WTC11 (cell line): Measurements from ENCODE around the gene CEP295NL. TPM values are rescaled to one million over a fixed set of nuclear protein-coding genes. Genes with fewer than 3 reads are reported as not detected.

Experiments used
- ATAC-seq: fragments of 200-7000 bp; cut with Tn5 transposase; 2 replicates; pipeline ENCODE4 v1.10.0; 2021; ENCODE audit warnings: mild to moderate bottlenecking, moderate library complexity
- CTCF ChIA-PET: fragments of 300-600 bp; sonication (Branson Sonifier 250); formaldehyde crosslinking; loops from one replicate; lab custom pipeline; 2021; ENCODE audit warnings: antibody characterized with exemption; lab: Charles Lee
- POLR2A ChIA-PET: fragments of 350-600 bp; sonication (Branson Sonifier 250); formaldehyde crosslinking; loops from one replicate; lab custom pipeline; 2021; ENCODE audit warnings: antibody characterized with exemption; lab: Charles Lee
- DNase-seq: peaks from one replicate; pipeline ENCODE4 v3.0.0; 2021; ENCODE audit warnings: low spot score
- H3K27ac Mint-ChIP-seq: 2 replicates; pipeline ENCODE4 v1.8.0; 2021; ENCODE audit warnings: mixed read lengths
- H3K27me3 Mint-ChIP-seq: 2 replicates; pipeline ENCODE4 v1.8.0; 2021; ENCODE audit warnings: low read depth, mild to moderate bottlenecking, moderate library complexity, mixed read lengths
- H3K36me3 Mint-ChIP-seq: 2 replicates; pipeline ENCODE4 v1.8.0; 2021; ENCODE audit warnings: mixed read lengths
- H3K4me1 Mint-ChIP-seq: 2 replicates; pipeline ENCODE4 v1.8.0; 2022; ENCODE audit warnings: mixed read lengths
- H3K4me3 Mint-ChIP-seq: 2 replicates; pipeline ENCODE4 v1.8.0; 2021; ENCODE audit warnings: mild to moderate bottlenecking, moderate library complexity, mixed read lengths
- H3K9me3 Mint-ChIP-seq: 2 replicates; pipeline ENCODE4 v1.8.0; 2021; ENCODE audit warnings: mixed read lengths
- ATF1 ChIP-seq: sonication (generic); formaldehyde crosslinking; IDR thresholded peaks from 2 replicates; pipeline ENCODE4 v1.8.1; 2023; ENCODE audit warnings: mild to moderate bottlenecking, moderate library complexity, missing genetic modification reagents
- ATF2 ChIP-seq: sonication (generic); formaldehyde crosslinking; IDR thresholded peaks from 2 replicates; pipeline ENCODE4 v1.8.1; 2022; ENCODE audit warnings: low read depth, missing genetic modification reagents, borderline replicate concordance
- CREB1 ChIP-seq: sonication (generic); formaldehyde crosslinking; IDR thresholded peaks from 2 replicates; pipeline ENCODE4 v1.8.0; 2023; ENCODE audit warnings: mild to moderate bottlenecking, missing genetic modification reagents
- CTCF ChIP-seq: fragments of 200-600 bp; IDR thresholded peaks from 2 replicates; pipeline ENCODE4 v1.8.0; 2022; ENCODE audit warnings: antibody characterized with exemption
- FOXP1 ChIP-seq: sonication (generic); formaldehyde crosslinking; IDR thresholded peaks from 2 replicates; pipeline ENCODE4 v1.8.0; 2022; ENCODE audit warnings: missing genetic modification reagents, mild to moderate bottlenecking, moderate library complexity, borderline replicate concordance
- GABPB1 ChIP-seq: sonication (generic); formaldehyde crosslinking; IDR thresholded peaks from 2 replicates; pipeline ENCODE4 v1.8.1; 2023; ENCODE audit warnings: mild to moderate bottlenecking, missing genetic modification reagents
- KAT7 ChIP-seq: sonication (generic); formaldehyde crosslinking; IDR thresholded peaks from 2 replicates; pipeline ENCODE4 v1.8.1; 2023; ENCODE audit warnings: missing genetic modification reagents, mild to moderate bottlenecking, borderline replicate concordance
- RORB ChIP-seq: fragments of 250-450 bp; sonication (Bioruptor Pico); IDR thresholded peaks from 2 replicates; pipeline ENCODE4 v1.9.0; 2021; ENCODE audit warnings: mild to moderate bottlenecking
- SOX15 ChIP-seq: fragments of 250-450 bp; sonication (Bioruptor Pico); IDR thresholded peaks from 2 replicates; pipeline ENCODE4 v1.9.0; 2021; ENCODE audit warnings: mild to moderate bottlenecking
- SP1 ChIP-seq: sonication (generic); formaldehyde crosslinking; conservative IDR thresholded peaks from 2 replicates; pipeline ENCODE4 v1.8.1; 2022; ENCODE audit warnings: missing genetic modification reagents
- TEAD1 ChIP-seq: sonication (generic); formaldehyde crosslinking; IDR thresholded peaks from 2 replicates; pipeline ENCODE4 v1.8.0; 2022; ENCODE audit warnings: mild to moderate bottlenecking, missing genetic modification reagents
- TEAD4 ChIP-seq: sonication (generic); formaldehyde crosslinking; IDR thresholded peaks from 2 replicates; pipeline ENCODE4 v1.8.0; 2022; ENCODE audit warnings: mild to moderate bottlenecking, missing genetic modification reagents
- USF1 ChIP-seq: sonication (generic); formaldehyde crosslinking; IDR thresholded peaks from 2 replicates; pipeline ENCODE4 v1.8.0; 2022; ENCODE audit warnings: mild to moderate bottlenecking, missing genetic modification reagents
- ZNF396 ChIP-seq: fragments of 250-450 bp; sonication (Bioruptor Pico); IDR thresholded peaks from 2 replicates; pipeline ENCODE4 v1.8.0; 2021; ENCODE audit warnings: mild to moderate bottlenecking, moderate library complexity, borderline replicate concordance
- ZNF416 ChIP-seq: fragments of 250-450 bp; sonication (Bioruptor Pico); IDR thresholded peaks from 2 replicates; pipeline ENCODE4 v1.9.0; 2021; ENCODE audit warnings: mild to moderate bottlenecking, inconsistent platforms
- ZNF423 ChIP-seq: fragments of 250-450 bp; sonication (Bioruptor Pico); IDR thresholded peaks from 2 replicates; pipeline ENCODE4 v2.1.2; 2022; ENCODE audit warnings: mild to moderate bottlenecking, moderate library complexity
- ZNF512 ChIP-seq: sonication (generic); formaldehyde crosslinking; IDR thresholded peaks from 2 replicates; pipeline ENCODE4 v1.8.1; 2022; ENCODE audit warnings: missing genetic modification reagents, borderline replicate concordance
- total RNA-seq: library from RNA; stranded (reverse); gene quantifications from 3 replicates; pipeline ENCODE4 v1.2.3, GENCODE V29; 2021
- TF ChIP-seq, protein P1 (sequence below): sonication (generic); formaldehyde crosslinking; IDR thresholded peaks from 2 replicates; pipeline ENCODE4 v1.8.1; 2022; ENCODE audit warnings: mild to moderate bottlenecking, moderate library complexity, missing genetic modification reagents
- TF ChIP-seq, protein P2 (sequence below): sonication (generic); formaldehyde crosslinking; IDR thresholded peaks from 2 replicates; pipeline ENCODE4 v1.8.0; 2022; ENCODE audit warnings: mild to moderate bottlenecking, missing genetic modification reagents
- TF ChIP-seq, protein P3 (sequence below): sonication (generic); formaldehyde crosslinking; IDR thresholded peaks from 2 replicates; pipeline ENCODE4 v1.8.0; 2022; ENCODE audit warnings: mild to moderate bottlenecking, missing genetic modification reagents
- TF ChIP-seq, protein P4 (sequence below): sonication (generic); formaldehyde crosslinking; IDR thresholded peaks from 2 replicates; pipeline ENCODE4 v1.8.1; 2023; ENCODE audit warnings: mild to moderate bottlenecking, missing genetic modification reagents

Gene CEP295NL
- total RNA-seq, 1 experiment from 2014 or later: 0.61 TPM

- no peak overlapping the region for H3K27ac Mint-ChIP-seq
- ChIA-PET CTCF (interaction anchor here (0.9 to 1.8 kb wide), 2 partner anchors 48 to 74 kb away, joined by 3 to 6 read pairs; no protein-coding TSS in a partner anchor), POLR2A (no interaction called here)
- DNase-seq (no peak), ATAC-seq (no peak)
- H3K4me3 Mint-ChIP-seq: no peak overlapping the region
- H3K4me1 Mint-ChIP-seq: peaks cover 24% of the 10 kb centered on the region
- TF ChIP-seq ZNF416 (CRISPR knock-in tag) (no peak), SOX15 (no peak), TEAD1 (CRISPR knock-in tag) (no peak), ZNF396 (CRISPR knock-in tag) (no peak), USF1 (no peak), CREB1 (no peak), FOXP1 (CRISPR knock-in tag) (no peak), CTCF (no peak), GABPB1 (CRISPR knock-in tag) (no peak), RORB (CRISPR knock-in tag) (no peak), KAT7 (CRISPR knock-in tag) (no peak), ZNF423 (CRISPR knock-in tag) (no peak)
- TF ChIP-seq, protein P1, sequence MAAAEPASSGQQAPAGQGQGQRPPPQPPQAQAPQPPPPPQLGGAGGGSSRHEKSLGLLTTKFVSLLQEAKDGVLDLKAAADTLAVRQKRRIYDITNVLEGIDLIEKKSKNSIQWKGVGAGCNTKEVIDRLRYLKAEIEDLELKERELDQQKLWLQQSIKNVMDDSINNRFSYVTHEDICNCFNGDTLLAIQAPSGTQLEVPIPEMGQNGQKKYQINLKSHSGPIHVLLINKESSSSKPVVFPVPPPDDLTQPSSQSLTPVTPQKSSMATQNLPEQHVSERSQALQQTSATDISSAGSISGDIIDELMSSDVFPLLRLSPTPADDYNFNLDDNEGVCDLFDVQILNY: no peak
- TF ChIP-seq, protein P2, sequence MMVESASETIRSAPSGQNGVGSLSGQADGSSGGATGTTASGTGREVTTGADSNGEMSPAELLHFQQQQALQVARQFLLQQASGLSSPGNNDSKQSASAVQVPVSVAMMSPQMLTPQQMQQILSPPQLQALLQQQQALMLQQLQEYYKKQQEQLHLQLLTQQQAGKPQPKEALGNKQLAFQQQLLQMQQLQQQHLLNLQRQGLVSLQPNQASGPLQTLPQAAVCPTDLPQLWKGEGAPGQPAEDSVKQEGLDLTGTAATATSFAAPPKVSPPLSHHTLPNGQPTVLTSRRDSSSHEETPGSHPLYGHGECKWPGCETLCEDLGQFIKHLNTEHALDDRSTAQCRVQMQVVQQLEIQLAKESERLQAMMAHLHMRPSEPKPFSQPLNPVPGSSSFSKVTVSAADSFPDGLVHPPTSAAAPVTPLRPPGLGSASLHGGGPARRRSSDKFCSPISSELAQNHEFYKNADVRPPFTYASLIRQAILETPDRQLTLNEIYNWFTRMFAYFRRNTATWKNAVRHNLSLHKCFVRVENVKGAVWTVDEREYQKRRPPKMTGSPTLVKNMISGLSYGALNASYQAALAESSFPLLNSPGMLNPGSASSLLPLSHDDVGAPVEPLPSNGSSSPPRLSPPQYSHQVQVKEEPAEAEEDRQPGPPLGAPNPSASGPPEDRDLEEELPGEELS (CRISPR knock-in tag): no peak
- TF ChIP-seq, all 79 proteins: peak for 0
- no peaks in the 10 kb centered on the region for H3K36me3 Mint-ChIP-seq
- no peaks in the 10 kb centered on the region for H3K9me3 Mint-ChIP-seq
- H3K27me3 Mint-ChIP-seq: no peaks in the 10 kb centered on the region
Observed at GRCh38 chr17:78900816-78901215, 2.2 kb downstream of the CEP295NL start.

GRCh38 chr17:78899361-78900260, 3.4 kb downstream of the CEP295NL start:
- Mint-ChIP-seq H3K9me3 (no peaks in the 10 kb centered on the region), H3K4me3 (no peak overlapping the region), H3K4me1 (peaks cover 24% of the 10 kb centered on the region), H3K36me3 (no peaks in the 10 kb centered on the region), H3K27ac (peak overlapping the region; percentile 39; the same call in 1 of the 2 replicates), H3K27me3 (no peaks in the 10 kb centered on the region)
- CTCF ChIA-PET: interaction anchor here (0.8 to 2.3 kb wide), 9 partner anchors 16 to 766 kb away, joined by 3 to 10 read pairs (median 5); no protein-coding TSS in a partner anchor
- peak; percentile 81 for ATAC-seq
- POLR2A ChIA-PET: interaction anchor here (0.7 kb wide), 1 partner anchor 23 kb away, joined by 4 read pairs; no protein-coding TSS in a partner anchor
- DNase-seq: peak; percentile 61
- TF ChIP-seq, protein P3, sequence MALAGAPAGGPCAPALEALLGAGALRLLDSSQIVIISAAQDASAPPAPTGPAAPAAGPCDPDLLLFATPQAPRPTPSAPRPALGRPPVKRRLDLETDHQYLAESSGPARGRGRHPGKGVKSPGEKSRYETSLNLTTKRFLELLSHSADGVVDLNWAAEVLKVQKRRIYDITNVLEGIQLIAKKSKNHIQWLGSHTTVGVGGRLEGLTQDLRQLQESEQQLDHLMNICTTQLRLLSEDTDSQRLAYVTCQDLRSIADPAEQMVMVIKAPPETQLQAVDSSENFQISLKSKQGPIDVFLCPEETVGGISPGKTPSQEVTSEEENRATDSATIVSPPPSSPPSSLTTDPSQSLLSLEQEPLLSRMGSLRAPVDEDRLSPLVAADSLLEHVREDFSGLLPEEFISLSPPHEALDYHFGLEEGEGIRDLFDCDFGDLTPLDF: no peak
- TF ChIP-seq TEAD4 (peak; percentile 32; the same call in 1 of the 2 replicates), ZNF512 (CRISPR knock-in tag) (no peak), ZNF396 (CRISPR knock-in tag) (no peak), RORB (CRISPR knock-in tag) (no peak), ATF2 (CRISPR knock-in tag) (no peak), ATF1 (CRISPR knock-in tag) (no peak), SP1 (CRISPR knock-in tag) (no peak)
- TF ChIP-seq, protein P4, sequence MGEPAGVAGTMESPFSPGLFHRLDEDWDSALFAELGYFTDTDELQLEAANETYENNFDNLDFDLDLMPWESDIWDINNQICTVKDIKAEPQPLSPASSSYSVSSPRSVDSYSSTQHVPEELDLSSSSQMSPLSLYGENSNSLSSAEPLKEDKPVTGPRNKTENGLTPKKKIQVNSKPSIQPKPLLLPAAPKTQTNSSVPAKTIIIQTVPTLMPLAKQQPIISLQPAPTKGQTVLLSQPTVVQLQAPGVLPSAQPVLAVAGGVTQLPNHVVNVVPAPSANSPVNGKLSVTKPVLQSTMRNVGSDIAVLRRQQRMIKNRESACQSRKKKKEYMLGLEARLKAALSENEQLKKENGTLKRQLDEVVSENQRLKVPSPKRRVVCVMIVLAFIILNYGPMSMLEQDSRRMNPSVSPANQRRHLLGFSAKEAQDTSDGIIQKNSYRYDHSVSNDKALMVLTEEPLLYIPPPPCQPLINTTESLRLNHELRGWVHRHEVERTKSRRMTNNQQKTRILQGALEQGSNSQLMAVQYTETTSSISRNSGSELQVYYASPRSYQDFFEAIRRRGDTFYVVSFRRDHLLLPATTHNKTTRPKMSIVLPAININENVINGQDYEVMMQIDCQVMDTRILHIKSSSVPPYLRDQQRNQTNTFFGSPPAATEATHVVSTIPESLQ (CRISPR knock-in tag): no peak
